Stimulated activated CD4-positive, alpha-beta T cell treated with anti-CD3 and anti-CD28 coated beads, Interleukin-4, amount 100 ng/mL, for 48 hours (primary cell): ENCODE data around the gene NFILZ.
A peak's percentile ranks its signal among the peaks of the same experiment; 100 is the strongest.

Experiments
- DNase-seq, 2 donors: peaks; one replicate each; pipeline ENCODE4 v3.0.0-alpha.2; 2020; ENCODE audit warnings: low read depth in 2 of 2

NFILZ gene

GRCh38 chr19:8641908-8642547, 11.6 kb downstream of the NFILZ start:
- no peak for DNase-seq

GRCh38 chr19:8642561-8642960, 12.1 kb downstream of the NFILZ start:
- no peak for DNase-seq

- no peak for DNase-seq
Measured at GRCh38 chr19:8643860-8644653, 13.6 kb downstream of the NFILZ start.

GRCh38 chr19:8648240-8648639, 17.8 kb downstream of the NFILZ start:
- no peak for DNase-seq

- peak; percentile 43 to 57 for DNase-seq
Measured at GRCh38 chr19:8654591-8655339, 24.3 kb downstream of the NFILZ start.

- no peak for DNase-seq
Measured at GRCh38 chr19:8655340-8655709, 24.9 kb downstream of the NFILZ start.

GRCh38 chr19:8657869-8658268, 27.4 kb downstream of the NFILZ start:
- DNase-seq = no peak

- DNase-seq = no peak
Measured at GRCh38 chr19:8659905-8660304, 29.5 kb downstream of the NFILZ start.

GRCh38 chr19:8662263-8662662, 31.8 kb downstream of the NFILZ start:
- DNase-seq = no peak

- peak in 1 of 2 donors; percentile 23 for DNase-seq
Measured at GRCh38 chr19:8663920-8664670, 33.7 kb downstream of the NFILZ start.

GRCh38 chr19:8664671-8665057, 34.2 kb downstream of the NFILZ start:
- DNase-seq = no peak

- no peak for DNase-seq
Measured at GRCh38 chr19:8665468-8666213, 35.2 kb downstream of the NFILZ start.

- DNase-seq = no peak
Measured at GRCh38 chr19:8666814-8667405, 36.5 kb downstream of the NFILZ start.

GRCh38 chr19:8673276-8673891, 43.0 kb downstream of the NFILZ start:
- DNase-seq = no peak

- no peak for DNase-seq
Measured at GRCh38 chr19:8675066-8675465, 44.6 kb downstream of the NFILZ start.

GRCh38 chr19:8678244-8678807, 47.9 kb downstream of the NFILZ start:
- DNase-seq = no peak
